ENCODE data around the gene KAZN.
A peak's percentile ranks its signal among the peaks of the same experiment; 100 is the strongest.

Gene KAZN

DNA sequence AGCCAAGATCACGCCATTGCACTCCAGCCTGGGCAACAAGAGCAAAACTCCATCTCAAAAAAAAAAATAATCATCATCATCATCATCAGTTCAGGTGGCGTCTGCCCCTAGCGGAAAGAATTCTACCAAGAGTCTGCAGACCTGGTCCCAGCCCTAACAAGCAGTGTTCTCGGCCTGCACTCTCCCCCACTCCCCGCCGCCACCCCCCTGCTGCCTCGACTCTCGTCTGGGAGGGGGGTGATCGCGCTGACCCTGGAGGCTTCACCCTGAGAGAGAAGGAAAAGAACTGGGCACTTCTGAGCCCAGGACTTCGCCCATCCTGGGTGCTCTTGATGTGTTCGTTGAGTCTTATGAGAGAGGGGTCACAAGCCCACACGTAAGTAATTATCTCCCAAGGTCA lies 394.9 kb downstream of the KAZN start:
- DNase-seq = no peak

- no peak for DNase-seq
Measured at GRCh38 chr1:14994148-14994547, 395.7 kb downstream of the KAZN start.

GRCh38 chr1:14994841-14995437 lies 396.5 kb downstream of the KAZN start:
- DNase-seq = no peak

- DNase-seq = peak; percentile 75
Measured at GRCh38 chr1:14996133-14997050, 397.9 kb downstream of the KAZN start.

GRCh38 chr1:14997646-14998276 lies 399.3 kb downstream of the KAZN start:
- no peak for DNase-seq

GRCh38 chr1:14999441-14999840 lies 401.0 kb downstream of the KAZN start:
- DNase-seq = no peak

GRCh38 chr1:15000030-15000429 lies 401.5 kb downstream of the KAZN start:
- no peak for DNase-seq

- no peak for DNase-seq
Measured at GRCh38 chr1:15000671-15001070, 402.2 kb downstream of the KAZN start.

DNA sequence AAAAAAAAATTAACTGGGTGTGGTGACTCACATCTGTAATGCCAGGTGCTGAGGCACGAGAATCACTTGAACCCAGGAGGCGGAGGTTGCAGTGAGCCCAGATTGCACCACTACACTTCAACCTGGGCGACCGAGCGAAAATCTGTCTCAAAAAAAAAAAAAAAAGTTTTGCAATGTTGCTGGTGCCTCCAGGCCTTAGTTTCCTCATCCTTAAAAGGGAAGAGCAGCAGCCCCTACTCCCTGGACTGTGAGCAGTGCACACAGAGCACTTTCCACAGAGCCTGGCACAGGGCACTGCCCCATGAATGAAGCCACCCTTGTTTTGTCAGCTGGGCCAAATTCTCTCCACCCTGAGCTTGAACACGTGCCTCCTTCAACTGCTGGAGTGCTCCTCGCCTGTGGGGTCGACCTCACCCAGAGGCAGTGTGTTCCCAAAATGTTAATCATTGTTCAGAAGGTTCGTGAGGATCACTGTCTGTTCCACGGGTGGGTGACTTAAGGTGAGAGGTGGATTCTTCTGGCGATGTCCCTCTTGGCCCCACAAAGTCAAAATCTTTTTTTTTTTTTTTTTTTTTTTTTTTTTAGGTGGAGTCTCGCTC lies 402.9 kb downstream of the KAZN start:
- DNase-seq = peak; percentile 24

GRCh38 chr1:15002325-15002724 lies 403.8 kb downstream of the KAZN start:
- peak; percentile 17 for DNase-seq

GRCh38 chr1:15004396-15004795 lies 405.9 kb downstream of the KAZN start:
- DNase-seq = no peak

GRCh38 chr1:15005116-15005515 lies 406.6 kb downstream of the KAZN start:
- no peak for DNase-seq

- DNase-seq = no peak
Measured at GRCh38 chr1:15007368-15007767, 408.9 kb downstream of the KAZN start.

- DNase-seq = no peak
Measured at GRCh38 chr1:15007842-15008241, 409.4 kb downstream of the KAZN start.

- DNase-seq = no peak
Measured at GRCh38 chr1:15008783-15009729, 410.6 kb downstream of the KAZN start.

DNA sequence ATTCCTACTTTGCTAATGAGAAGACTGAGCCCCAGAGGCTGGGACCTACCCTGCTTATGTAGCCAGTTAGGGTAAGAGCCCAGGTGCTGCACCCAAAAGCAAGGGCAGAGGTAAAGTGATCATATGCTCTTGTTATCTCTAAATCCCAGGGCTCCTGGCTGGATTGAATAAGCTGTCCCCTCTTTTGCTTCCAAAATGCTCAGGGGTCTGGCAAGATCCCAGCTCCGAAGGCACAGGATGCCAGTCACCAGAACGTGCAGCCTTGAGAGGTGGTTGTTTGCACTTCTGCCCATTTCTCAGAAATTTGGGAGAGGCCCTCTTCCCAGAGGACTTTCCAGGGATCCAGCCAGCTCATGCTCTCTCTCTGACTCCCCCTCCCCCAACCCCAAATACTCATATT lies 412.7 kb downstream of the KAZN start:
- DNase-seq = no peak

- no peak for DNase-seq
Measured at GRCh38 chr1:15011661-15012060, 413.2 kb downstream of the KAZN start.

DNA sequence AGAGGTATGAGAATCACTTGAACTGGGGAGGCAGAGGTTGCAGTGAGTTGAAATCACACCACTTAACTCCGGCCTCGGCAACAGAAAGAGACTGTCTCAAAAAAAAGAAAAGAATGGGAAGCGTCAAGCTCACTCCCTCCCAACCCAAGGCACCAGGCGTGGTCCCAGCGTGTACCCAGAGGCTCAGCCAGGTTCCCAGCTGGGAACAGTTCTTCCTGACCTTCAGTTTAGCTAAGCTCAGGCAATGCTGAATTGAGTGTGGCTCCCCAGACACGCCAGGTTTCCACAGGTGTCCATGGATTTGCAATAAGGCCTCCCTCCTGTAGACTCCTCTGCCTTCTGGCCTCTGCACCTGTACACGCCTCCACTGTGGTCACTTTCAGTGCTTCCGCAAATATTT lies 414.3 kb downstream of the KAZN start:
- no peak for DNase-seq

DNA sequence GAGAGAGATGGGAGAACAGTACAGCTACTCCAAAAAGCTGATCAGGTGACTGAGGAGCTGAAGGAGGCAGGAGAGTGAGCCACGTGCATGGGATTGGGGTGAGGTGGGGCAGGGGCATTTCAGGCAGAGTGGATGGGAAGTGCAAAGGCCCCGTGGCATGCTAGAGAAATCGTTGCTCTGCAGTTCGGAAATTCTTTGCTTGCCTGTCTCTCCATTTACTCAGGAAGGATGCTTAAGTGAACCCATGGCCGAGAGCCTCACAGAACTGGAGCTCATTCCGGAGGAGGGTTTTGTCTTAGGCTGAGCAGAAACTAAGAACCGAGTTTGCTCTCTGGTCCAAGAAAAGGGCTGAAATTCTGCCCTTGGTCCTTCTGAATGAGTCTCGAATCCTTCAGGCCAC lies 415.3 kb downstream of the KAZN start:
- DNase-seq = no peak

GRCh38 chr1:15014516-15014915 lies 416.0 kb downstream of the KAZN start:
- DNase-seq = no peak

GRCh38 chr1:15016001-15016400 lies 417.5 kb downstream of the KAZN start:
- peak; percentile 21 for DNase-seq

DNA sequence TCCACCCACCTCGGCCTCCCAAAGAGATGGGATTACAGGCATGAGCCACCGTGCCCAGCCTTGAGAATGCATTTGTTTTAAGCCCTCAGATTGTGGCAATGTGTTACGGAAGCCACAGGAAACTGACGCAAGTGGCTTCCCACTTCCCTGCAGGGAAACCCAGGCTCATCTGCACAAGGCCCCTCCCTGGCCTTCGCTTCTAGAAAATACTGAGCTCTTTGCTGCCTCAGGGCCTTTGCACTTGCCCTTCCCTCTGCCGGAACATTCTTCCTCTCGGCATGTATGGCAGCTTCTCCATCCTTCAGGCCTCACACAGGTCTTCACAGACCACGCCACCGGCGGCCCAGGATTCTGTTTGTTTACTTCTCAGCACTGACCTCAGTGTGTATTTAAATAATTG lies 418.0 kb downstream of the KAZN start:
- peak; percentile 83 for DNase-seq
